Measurements from ENCODE around the gene LSAMP. TPM values are rescaled to one million over a fixed set of nuclear protein-coding genes. Genes with fewer than 3 reads are reported as not detected.
A peak's percentile ranks its signal among the peaks of the same experiment; 100 is the strongest.

LSAMP gene
- total RNA-seq, 1 donor from 2014 or later: 10.2 TPM

DNA sequence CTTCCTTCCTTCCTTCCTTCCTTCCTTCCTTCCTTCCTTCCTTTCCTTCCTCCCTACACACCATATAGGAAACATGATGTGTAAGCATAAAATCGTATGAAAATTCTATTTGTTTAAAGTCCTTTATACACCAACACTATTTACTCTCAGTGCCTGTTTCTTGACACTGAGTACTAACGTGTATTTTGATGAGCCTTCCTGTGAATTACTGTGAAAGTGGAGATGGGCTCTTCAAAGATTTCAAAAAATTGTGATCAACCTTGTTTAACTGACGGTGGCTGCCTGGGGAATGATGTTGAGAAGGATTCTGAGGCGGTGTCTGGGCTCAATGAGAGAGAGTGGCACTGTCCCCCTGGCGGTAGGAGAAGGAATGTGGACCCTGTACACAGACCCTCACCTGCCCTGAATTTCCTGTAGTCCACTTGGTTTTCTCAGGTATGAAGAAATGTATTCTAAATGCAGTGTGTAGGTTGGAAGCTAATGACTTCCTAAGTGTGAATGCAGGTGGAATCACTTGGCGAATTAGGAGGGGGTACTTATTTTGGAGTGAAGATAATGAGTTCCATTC lies 584.0 kb downstream of the LSAMP start:
- H3K36me3 ChIP-seq (ENCODE audit: control insufficient read depth, insufficient read depth, low read length): no peaks in the 10 kb centered on the region
- H3K4me3 ChIP-seq (ENCODE audit: low read depth, low read length): no peak overlapping the region
- TF ChIP-seq, protein P1, sequence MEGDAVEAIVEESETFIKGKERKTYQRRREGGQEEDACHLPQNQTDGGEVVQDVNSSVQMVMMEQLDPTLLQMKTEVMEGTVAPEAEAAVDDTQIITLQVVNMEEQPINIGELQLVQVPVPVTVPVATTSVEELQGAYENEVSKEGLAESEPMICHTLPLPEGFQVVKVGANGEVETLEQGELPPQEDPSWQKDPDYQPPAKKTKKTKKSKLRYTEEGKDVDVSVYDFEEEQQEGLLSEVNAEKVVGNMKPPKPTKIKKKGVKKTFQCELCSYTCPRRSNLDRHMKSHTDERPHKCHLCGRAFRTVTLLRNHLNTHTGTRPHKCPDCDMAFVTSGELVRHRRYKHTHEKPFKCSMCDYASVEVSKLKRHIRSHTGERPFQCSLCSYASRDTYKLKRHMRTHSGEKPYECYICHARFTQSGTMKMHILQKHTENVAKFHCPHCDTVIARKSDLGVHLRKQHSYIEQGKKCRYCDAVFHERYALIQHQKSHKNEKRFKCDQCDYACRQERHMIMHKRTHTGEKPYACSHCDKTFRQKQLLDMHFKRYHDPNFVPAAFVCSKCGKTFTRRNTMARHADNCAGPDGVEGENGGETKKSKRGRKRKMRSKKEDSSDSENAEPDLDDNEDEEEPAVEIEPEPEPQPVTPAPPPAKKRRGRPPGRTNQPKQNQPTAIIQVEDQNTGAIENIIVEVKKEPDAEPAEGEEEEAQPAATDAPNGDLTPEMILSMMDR (IDR thresholded peaks at IDR 0.05; ENCODE audit: insufficient read depth, low read length, poor library complexity, severe bottlenecking): peak; percentile 18
- no peak for DNase-seq (ENCODE audit: low read depth)
- no peaks in the 10 kb centered on the region for H3K27me3 ChIP-seq (ENCODE audit: control insufficient read depth, insufficient read depth, low read length)

DNA sequence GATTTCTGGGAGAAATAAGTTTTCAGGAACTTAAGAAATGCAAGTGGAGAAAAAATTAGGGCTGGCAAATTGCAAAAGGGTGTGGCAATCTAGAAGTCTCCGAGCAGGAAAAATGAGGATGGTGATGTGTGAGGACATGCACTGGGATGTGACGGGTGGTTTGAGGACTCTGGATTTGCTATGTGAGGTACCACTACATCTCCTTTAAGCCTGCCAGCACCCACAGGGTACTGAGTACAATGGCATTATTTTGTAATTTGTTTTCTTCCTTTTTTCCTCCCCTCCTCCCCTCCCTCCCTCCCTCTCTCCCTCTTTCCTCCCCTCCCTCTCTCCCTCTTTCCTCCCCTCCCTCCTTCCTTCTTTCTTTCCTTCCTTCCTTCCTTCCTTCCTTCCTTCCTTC lies 584.5 kb downstream of the LSAMP start:
- Histone ChIP-seq H3K27me3 (ENCODE audit: control insufficient read depth, insufficient read depth, low read length) (no peaks in the 10 kb centered on the region), H3K4me3 (ENCODE audit: low read depth, low read length) (no peak overlapping the region), H3K36me3 (ENCODE audit: control insufficient read depth, insufficient read depth, low read length) (no peaks in the 10 kb centered on the region)
- TF ChIP-seq, protein P1 (IDR thresholded peaks at IDR 0.05; ENCODE audit: insufficient read depth, low read length, poor library complexity, severe bottlenecking): no peak
- DNase-seq (ENCODE audit: low read depth): no peak

DNA sequence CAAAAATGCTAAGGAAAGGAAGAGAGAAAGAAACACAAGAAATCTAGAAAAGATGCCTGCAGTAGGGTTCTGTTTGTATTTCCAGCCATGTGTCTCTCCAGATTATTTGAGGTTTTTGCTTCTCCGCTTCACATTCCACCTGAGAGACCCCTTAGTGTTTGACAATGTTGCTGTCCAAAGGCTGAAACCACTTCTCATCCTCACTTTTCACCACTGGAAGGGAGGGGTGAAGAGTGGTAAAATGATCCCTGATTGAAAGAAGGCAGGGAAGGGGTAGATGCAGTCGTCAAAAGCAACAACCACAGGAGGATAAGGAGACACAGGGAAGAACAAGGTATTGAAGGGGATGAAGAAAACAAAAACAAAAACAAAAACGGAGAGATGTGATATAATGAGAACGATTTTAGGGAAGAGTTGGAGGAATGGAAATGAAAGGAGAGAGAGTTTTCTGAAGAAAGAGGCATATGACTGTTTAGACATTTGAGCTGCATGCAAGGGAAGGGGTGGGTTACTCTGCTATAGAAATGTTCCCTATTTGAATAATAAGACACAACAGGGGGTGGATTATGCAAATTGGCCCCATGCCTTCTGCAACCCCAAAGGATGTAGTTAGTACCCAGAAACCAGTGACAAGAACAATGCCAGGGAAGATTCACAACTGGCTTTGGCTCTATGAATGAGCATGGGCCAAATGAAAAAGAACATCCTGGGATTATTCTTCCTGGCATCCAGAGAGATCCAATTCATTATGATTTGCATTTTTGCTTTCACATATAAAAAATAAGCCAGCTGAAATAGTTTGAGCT lies 586.1 kb downstream of the LSAMP start:
- TF ChIP-seq, protein P1 (IDR thresholded peaks at IDR 0.05; ENCODE audit: insufficient read depth, low read length, poor library complexity, severe bottlenecking): no peak
- Histone ChIP-seq H3K4me3 (ENCODE audit: low read depth, low read length) (no peak overlapping the region), H3K36me3 (ENCODE audit: control insufficient read depth, insufficient read depth, low read length) (no peaks in the 10 kb centered on the region), H3K27me3 (ENCODE audit: control insufficient read depth, insufficient read depth, low read length) (no peaks in the 10 kb centered on the region)
- DNase-seq (ENCODE audit: low read depth): no peak

DNA sequence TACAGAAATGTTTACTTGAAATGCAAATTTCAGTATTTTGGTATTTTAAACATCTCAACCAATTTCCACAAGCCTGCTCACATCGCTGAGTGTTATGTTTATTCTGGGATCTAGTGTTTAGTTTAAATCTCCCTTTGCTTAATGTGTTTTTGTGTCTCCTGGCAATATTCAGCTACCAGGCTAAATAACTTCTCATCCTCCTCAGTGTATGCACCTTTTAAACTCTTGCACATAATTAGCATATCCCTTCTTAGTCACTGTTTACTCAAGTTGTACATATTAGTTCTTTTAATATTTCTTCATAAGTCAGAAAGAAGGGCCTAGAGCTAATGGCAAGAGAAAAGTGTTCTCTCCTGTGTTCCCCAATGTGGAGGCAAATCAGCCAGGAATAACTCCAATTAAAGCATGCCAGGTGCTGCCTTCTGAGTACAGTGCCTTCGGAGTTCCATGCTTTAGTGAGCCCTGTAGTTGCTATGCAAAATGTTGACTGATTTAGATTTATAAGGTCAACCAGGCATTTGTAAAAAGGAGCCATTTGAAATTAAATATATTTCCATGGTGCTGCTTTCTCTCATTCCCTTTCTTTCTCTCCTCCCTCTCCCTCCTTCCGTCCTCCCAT lies 587.7 kb downstream of the LSAMP start:
- Histone ChIP-seq H3K4me3 (ENCODE audit: low read depth, low read length) (no peak overlapping the region), H3K27me3 (ENCODE audit: control insufficient read depth, insufficient read depth, low read length) (no peaks in the 10 kb centered on the region), H3K36me3 (ENCODE audit: control insufficient read depth, insufficient read depth, low read length) (no peaks in the 10 kb centered on the region)
- DNase-seq (ENCODE audit: low read depth): no peak
- TF ChIP-seq, protein P1 (IDR thresholded peaks at IDR 0.05; ENCODE audit: insufficient read depth, low read length, poor library complexity, severe bottlenecking): no peak

DNA sequence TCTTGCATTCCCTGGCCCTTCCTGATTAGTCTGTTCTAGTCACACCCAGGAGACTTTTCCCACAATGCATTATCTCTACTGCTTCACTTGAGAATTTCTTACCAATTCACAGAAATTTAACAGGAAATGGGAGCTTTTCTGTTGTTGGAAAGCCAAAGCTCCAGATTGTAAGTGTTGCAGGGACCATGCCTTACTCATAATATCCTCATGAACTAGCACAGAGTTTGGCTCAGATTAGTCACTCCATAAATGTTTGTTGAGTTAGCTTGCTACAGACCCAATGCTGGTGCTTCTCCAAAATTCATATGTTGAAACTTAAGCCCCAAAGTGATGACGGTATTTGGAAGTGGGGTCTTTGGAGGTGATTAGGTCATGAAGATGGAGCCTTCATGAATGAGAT lies 589.4 kb downstream of the LSAMP start:
- no peak for DNase-seq (ENCODE audit: low read depth)
- Histone ChIP-seq H3K4me3 (ENCODE audit: low read depth, low read length) (no peak overlapping the region), H3K27me3 (ENCODE audit: control insufficient read depth, insufficient read depth, low read length) (no peaks in the 10 kb centered on the region), H3K36me3 (ENCODE audit: control insufficient read depth, insufficient read depth, low read length) (no peaks in the 10 kb centered on the region)
- TF ChIP-seq, protein P1 (IDR thresholded peaks at IDR 0.05; ENCODE audit: insufficient read depth, low read length, poor library complexity, severe bottlenecking): no peak

Data from kidney epithelial cell (primary cell).